ENCODE measurements around the gene ZNF296. TPM values are rescaled to one million over a fixed set of nuclear protein-coding genes. Genes with fewer than 3 reads are reported as not detected.
A peak's percentile ranks its signal among the peaks of the same experiment; 100 is the strongest.

The ZNF296 gene
- total RNA-seq, 1 experiment from 2014 or later, result 13.8 TPM

GRCh38 chr19:45094137-45094536 is 17.9 kb upstream of the ZNF296 start:
- peak overlapping the region; percentile 96 for H3K27ac Mint-ChIP-seq
- no peaks in the 10 kb centered on the region for H3K27me3 Mint-ChIP-seq (ENCODE audit: low read depth)
- ATAC-seq (no peak), DNase-seq (ENCODE audit: low spot score) (no peak)
- no peaks in the 10 kb centered on the region for H3K9me3 Mint-ChIP-seq
- peaks cover 9% of the 10 kb centered on the region; the same call in 1 of the 2 replicates for H3K36me3 Mint-ChIP-seq
- CTCF ChIA-PET, result no interaction called here
- POLR2A ChIA-PET, result no interaction called here
- H3K4me3 Mint-ChIP-seq, result peak overlapping the region; percentile 84
- H3K4me1 Mint-ChIP-seq, result peaks cover 69% of the 10 kb centered on the region
- no peak for TF ChIP-seq NFE2L1 (CRISPR knock-in tag; IDR thresholded peaks at IDR 0.05)
- TF ChIP-seq TEAD1 (CRISPR knock-in tag; IDR thresholded peaks at IDR 0.05), result no peak
- no peak for TF ChIP-seq TP53 (CRISPR knock-in tag; IDR thresholded peaks at IDR 0.05)
- no peak for TF ChIP-seq ZNF232 (CRISPR knock-in tag; IDR thresholded peaks at IDR 0.05)
- no peak for TF ChIP-seq AR (CRISPR knock-in tag; IDR thresholded peaks at IDR 0.05)
- TF ChIP-seq ZNF281 (CRISPR knock-in tag; IDR thresholded peaks at IDR 0.05), result no peak
- TF ChIP-seq E2F1 (CRISPR knock-in tag; IDR thresholded peaks at IDR 0.05), result no peak
- no peak for TF ChIP-seq ATF1 (CRISPR knock-in tag; IDR thresholded peaks at IDR 0.05)

- peaks cover 57% of the 10 kb centered on the region for H3K4me1 Mint-ChIP-seq
- H3K27me3 Mint-ChIP-seq (ENCODE audit: low read depth), result no peaks in the 10 kb centered on the region
- peaks cover 9% of the 10 kb centered on the region; the same call in 1 of the 2 replicates for H3K36me3 Mint-ChIP-seq
- peak; percentile 52 for ATAC-seq
- H3K4me3 Mint-ChIP-seq, result peak within 1 kb of the TSS; percentile 84
- POLR2A ChIA-PET, result interaction anchor here (0.5 to 2.8 kb wide), 14 partner anchors 11 to 336 kb away, joined by 3 to 36 read pairs (median 5); partner anchors contain the start of genes APOE, BLOC1S3, GEMIN7 and RELB
- CTCF ChIA-PET, result interaction anchor here (0.7 to 4.1 kb wide), 15 partner anchors 10 to 551 kb away, joined by 3 to 28 read pairs (median 6); partner anchors contain the start of genes APOE, BLOC1S3, GEMIN7 and TRAPPC6A
- H3K27ac Mint-ChIP-seq, result peak within 1 kb of the TSS; percentile 100
- H3K9me3 Mint-ChIP-seq, result no peaks in the 10 kb centered on the region
- peak; percentile 93 for DNase-seq (ENCODE audit: low spot score)
- TF ChIP-seq TCF7 (CRISPR knock-in tag; IDR thresholded peaks at IDR 0.05; ENCODE audit: low read depth), result no peak
- TF ChIP-seq CREB1 (CRISPR knock-in tag; IDR thresholded peaks at IDR 0.05), result no peak
- TF ChIP-seq ARID4B (CRISPR knock-in tag; IDR thresholded peaks at IDR 0.05; ENCODE audit: borderline replicate concordance), result peak; percentile 59; the same call in 1 of the 2 replicates
- TF ChIP-seq ATF2 (CRISPR knock-in tag; IDR thresholded peaks at IDR 0.05; ENCODE audit: borderline replicate concordance, low read depth), result no peak
- TF ChIP-seq ERG (CRISPR knock-in tag; IDR thresholded peaks at IDR 0.05), result 0 out of 2 replicates have a peak, but pooled peaks have one; percentile 33
- TF ChIP-seq HMGXB4 (CRISPR knock-in tag; IDR thresholded peaks at IDR 0.05), result peak; percentile 81
- peak; percentile 18; the same call in 1 of the 2 replicates for TF ChIP-seq PRRX2 (CRISPR knock-in tag; IDR thresholded peaks at IDR 0.05)
Measured at GRCh38 chr19:45092747-45093678, 16.7 kb upstream of the ZNF296 start, which contains the start of gene PPP1R37. PPP1R37 (plus strand) TSS chr19:45093179; CDS start chr19:45093326, 147 bp downstream.
